Posterior cingulate gyrus (tissue), 11 donors: ENCODE data around the gene TMEM106B.

ENCODE experiments used
- DNase-seq, 10 donors: peaks; one replicate each; pipeline versions ENCODE4 v3.0.0 to v3.0.0-alpha.2; 2020 to 2021; ENCODE audit warnings: mixed read lengths in 3 of 10
- intact Hi-C: fragments of 100-400 bp; cut with DNase I; formaldehyde crosslinking; loops from one replicate; pipeline ENCODE4 v1.15.1; 2023

Gene TMEM106B

DNA sequence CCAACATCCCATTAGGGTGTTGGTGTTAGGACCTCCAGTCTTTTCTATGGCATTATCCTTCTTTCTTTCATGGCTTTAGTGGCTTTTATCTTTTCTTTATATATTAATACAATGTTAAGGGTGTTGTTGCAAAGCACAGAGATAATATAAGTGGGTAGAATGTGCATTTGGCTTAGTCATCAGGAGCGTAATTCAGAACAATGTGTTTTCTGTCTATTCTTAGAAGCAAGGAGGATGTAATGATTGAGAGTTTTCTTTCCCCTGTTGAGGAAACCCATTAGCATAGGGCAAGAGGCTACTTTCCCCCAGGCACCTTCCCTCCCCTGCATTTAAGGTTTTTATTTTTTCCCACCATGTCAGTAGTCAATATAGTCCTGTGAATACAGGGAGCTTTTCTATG is 79.7 kb downstream of the TMEM106B start:
- intact Hi-C loops = no loop called here
- DNase-seq = no peak

DNA sequence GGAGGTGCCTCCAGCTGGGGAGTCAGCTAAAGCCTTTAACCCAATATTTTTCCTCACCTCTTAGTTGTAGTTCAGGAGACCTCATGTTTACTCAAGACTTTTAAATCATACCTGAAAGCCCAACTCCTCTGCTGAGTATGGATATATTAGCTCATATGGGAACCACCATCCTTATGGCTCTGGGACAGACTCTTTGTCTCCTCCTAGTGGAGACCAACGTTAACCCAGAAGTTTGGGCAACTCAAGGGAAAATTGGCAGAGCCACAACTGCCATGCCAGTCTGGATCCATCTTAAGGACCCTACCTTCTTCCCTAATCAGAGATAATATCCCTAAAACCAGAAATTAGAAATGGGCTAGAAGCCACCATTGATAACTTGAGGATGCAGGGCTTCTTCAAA is 80.8 kb downstream of the TMEM106B start:
- intact Hi-C loops = no loop called here
- DNase-seq = no peak
